ENCODE measurements around the gene PCP4L1. TPM values are rescaled to one million over a fixed set of nuclear protein-coding genes. Genes with fewer than 3 reads are reported as not detected.

Gene PCP4L1
- polyA plus RNA-seq, 4 donors = 0.59 to 1.9 (median 1.4) TPM

- DNase-seq (ENCODE audit: low read depth in 4 of 4, low spot score in 3 of 4) = no peak
Observed at GRCh38 chr1:161265305-161265704, 6.8 kb downstream of the PCP4L1 start.

GRCh38 chr1:161266202-161266601 is 7.7 kb downstream of the PCP4L1 start:
- DNase-seq (ENCODE audit: low read depth in 4 of 4, low spot score in 3 of 4) = no peak

GRCh38 chr1:161266836-161267235 is 8.3 kb downstream of the PCP4L1 start:
- DNase-seq (ENCODE audit: low read depth in 4 of 4, low spot score in 3 of 4) = no peak

GRCh38 chr1:161267321-161267720 is 8.8 kb downstream of the PCP4L1 start:
- DNase-seq (ENCODE audit: low read depth in 4 of 4, low spot score in 3 of 4) = no peak

GRCh38 chr1:161273402-161273801 is 14.9 kb downstream of the PCP4L1 start:
- DNase-seq (ENCODE audit: low read depth in 4 of 4, low spot score in 3 of 4) = no peak

GRCh38 chr1:161274874-161275273 is 16.3 kb downstream of the PCP4L1 start:
- DNase-seq (ENCODE audit: low read depth in 4 of 4, low spot score in 3 of 4) = no peak

GRCh38 chr1:161282991-161283390 is 24.4 kb downstream of the PCP4L1 start:
- no peak for DNase-seq (ENCODE audit: low read depth in 4 of 4, low spot score in 3 of 4)

GRCh38 chr1:161285113-161285512 is 26.6 kb downstream of the PCP4L1 start:
- DNase-seq (ENCODE audit: low read depth in 4 of 4, low spot score in 3 of 4) = no peak

- DNase-seq (ENCODE audit: low read depth in 4 of 4, low spot score in 3 of 4) = no peak
Observed at GRCh38 chr1:161285521-161285920, 27.0 kb downstream of the PCP4L1 start.

GRCh38 chr1:161287482-161288054 is 29.0 kb downstream of the PCP4L1 start:
- DNase-seq (ENCODE audit: low read depth in 4 of 4, low spot score in 3 of 4) = no peak

GRCh38 chr1:161290779-161291178 is 32.2 kb downstream of the PCP4L1 start:
- no peak for DNase-seq (ENCODE audit: low read depth in 4 of 4, low spot score in 3 of 4)

GRCh38 chr1:161297415-161297814 is 38.9 kb downstream of the PCP4L1 start:
- no peak for DNase-seq (ENCODE audit: low read depth in 4 of 4, low spot score in 3 of 4)

GRCh38 chr1:161298116-161298515 is 39.6 kb downstream of the PCP4L1 start:
- DNase-seq (ENCODE audit: low read depth in 4 of 4, low spot score in 3 of 4) = no peak

GRCh38 chr1:161299347-161299746 is 40.8 kb downstream of the PCP4L1 start:
- DNase-seq (ENCODE audit: low read depth in 4 of 4, low spot score in 3 of 4) = no peak

- DNase-seq (ENCODE audit: low read depth in 4 of 4, low spot score in 3 of 4) = no peak
Observed at GRCh38 chr1:161300478-161300877, 41.9 kb downstream of the PCP4L1 start.

- no peak for DNase-seq (ENCODE audit: low read depth in 4 of 4, low spot score in 3 of 4)
Observed at GRCh38 chr1:161304927-161305866, 46.7 kb downstream of the PCP4L1 start.

- peak; percentile 53 to 68 (median 66) for DNase-seq (ENCODE audit: low read depth in 4 of 4, low spot score in 3 of 4)
Observed at GRCh38 chr1:161305867-161306519, 47.4 kb downstream of the PCP4L1 start.

- no peak for DNase-seq (ENCODE audit: low read depth in 4 of 4, low spot score in 3 of 4)
Observed at GRCh38 chr1:161307230-161307768, 48.8 kb downstream of the PCP4L1 start.

- no peak for DNase-seq (ENCODE audit: low read depth in 4 of 4, low spot score in 3 of 4)
Observed at GRCh38 chr1:161307892-161308638, 49.5 kb downstream of the PCP4L1 start.

- DNase-seq (ENCODE audit: low read depth in 4 of 4, low spot score in 3 of 4) = no peak
Observed at GRCh38 chr1:161309868-161310267, 51.3 kb downstream of the PCP4L1 start, which contains the start of gene MPZ. Gene MPZ (minus strand): TSS chr1:161309968. CDS start chr1:161309905, 63 bp downstream.

Data from left renal pelvis (tissue), 4 donors.